ENCODE results near the gene SMC6. TPM values are rescaled to one million over a fixed set of nuclear protein-coding genes. Genes with fewer than 3 reads are reported as not detected.

The SMC6 gene
- total and polyA plus RNA-seq, 10 of the 15 experiments (the other 5 are each of a cell fraction or from before 2014, with no cell fraction given) = 12.8 to 63.8 (median 38.8) TPM

GRCh38 chr2:17620841-17621240, 132.8 kb downstream of the SMC6 start:
- SMC1A ChIA-PET (ENCODE audit: uncharacterized antibody, unreplicated experiment) = interaction anchor here (0.7 kb wide), 1 partner anchor 431 kb away, joined by 6 read pairs; no protein-coding TSS in a partner anchor
- intact Hi-C loops (cut with micrococcal nuclease; ENCODE audit: unreplicated experiment) = no loop called here

More at GRCh38 chr2:17620841-17621240, 132.8 kb downstream of the SMC6 start:
- Histone ChIP-seq H3K27me3 (replicated peaks in 1 of 2; ENCODE audit: control insufficient read depth in 2 of 2, insufficient read depth in 2 of 2, low read length in 1 of 2) (no peaks in the 10 kb centered on the region; a peak in 1 of 4 replicates), H3K4me2 (ENCODE audit: control insufficient read depth, insufficient read depth) (no peak overlapping the region), H3K9ac (ENCODE audit: control insufficient read depth, insufficient read depth, low read length) (no peak overlapping the region), H3K27ac (ENCODE audit: control insufficient read depth, insufficient read depth) (no peak overlapping the region), H3K4me1 (ENCODE audit: control insufficient read depth, insufficient read depth, low read length) (no peaks in the 10 kb centered on the region), H4K20me1 (ENCODE audit: control insufficient read depth, insufficient read depth) (no peaks in the 10 kb centered on the region), H2AFZ (ENCODE audit: control insufficient read depth, low read depth, low read length) (no peak overlapping the region), H3K36me3 (ENCODE audit: control insufficient read depth in 2 of 2, insufficient read depth in 2 of 2, low read length in 1 of 2) (no peaks in the 10 kb centered on the region), H3K79me2 (ENCODE audit: control insufficient read depth, insufficient read depth, low read length) (no peaks in the 10 kb centered on the region), H3K4me3 (no peak overlapping the region), H3K9me3 (replicated peaks; ENCODE audit: control insufficient read depth, insufficient read depth, low read length) (no peaks in the 10 kb centered on the region)
- POLR2A ChIA-PET = no interaction called here
- DNase-seq (ENCODE audit: low read depth, low spot score) = no peak
- BruUV-seq (replicated peaks) = no TSS peak
- RAD21 ChIA-PET (ENCODE audit: unreplicated experiment) = no interaction called here
- no peak for FAIRE-seq
- no peak for ATAC-seq
- TF ChIP-seq ATF7 (IDR thresholded peaks at IDR 0.05; ENCODE audit: low read depth) = no peak
- no peak for TF ChIP-seq PAX8 (IDR thresholded peaks at IDR 0.05)
- TF ChIP-seq EZH2 (IDR thresholded peaks at IDR 0.05; ENCODE audit: borderline replicate concordance, control insufficient read depth, low read depth, low read length) = no peak
- TF ChIP-seq ZBTB40 (IDR thresholded peaks at IDR 0.05; ENCODE audit: borderline replicate concordance) = no peak
- TF ChIP-seq ZSCAN29 (IDR thresholded peaks at IDR 0.05) = no peak
- TF ChIP-seq, protein P1, sequence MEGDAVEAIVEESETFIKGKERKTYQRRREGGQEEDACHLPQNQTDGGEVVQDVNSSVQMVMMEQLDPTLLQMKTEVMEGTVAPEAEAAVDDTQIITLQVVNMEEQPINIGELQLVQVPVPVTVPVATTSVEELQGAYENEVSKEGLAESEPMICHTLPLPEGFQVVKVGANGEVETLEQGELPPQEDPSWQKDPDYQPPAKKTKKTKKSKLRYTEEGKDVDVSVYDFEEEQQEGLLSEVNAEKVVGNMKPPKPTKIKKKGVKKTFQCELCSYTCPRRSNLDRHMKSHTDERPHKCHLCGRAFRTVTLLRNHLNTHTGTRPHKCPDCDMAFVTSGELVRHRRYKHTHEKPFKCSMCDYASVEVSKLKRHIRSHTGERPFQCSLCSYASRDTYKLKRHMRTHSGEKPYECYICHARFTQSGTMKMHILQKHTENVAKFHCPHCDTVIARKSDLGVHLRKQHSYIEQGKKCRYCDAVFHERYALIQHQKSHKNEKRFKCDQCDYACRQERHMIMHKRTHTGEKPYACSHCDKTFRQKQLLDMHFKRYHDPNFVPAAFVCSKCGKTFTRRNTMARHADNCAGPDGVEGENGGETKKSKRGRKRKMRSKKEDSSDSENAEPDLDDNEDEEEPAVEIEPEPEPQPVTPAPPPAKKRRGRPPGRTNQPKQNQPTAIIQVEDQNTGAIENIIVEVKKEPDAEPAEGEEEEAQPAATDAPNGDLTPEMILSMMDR (IDR thresholded peaks at IDR 0.05 in 2 of 3, conservative IDR thresholded peaks at IDR 0.05 in 1 of 3; ENCODE audit: control insufficient read depth in 2 of 3, extremely low read depth in 1 of 3, insufficient read depth in 1 of 3, low read depth in 3 of 3, low read length in 3 of 3) = no peak
- TF ChIP-seq MTA3 (IDR thresholded peaks at IDR 0.05; ENCODE audit: borderline replicate concordance, low read length) = no peak
- TF ChIP-seq IRF3 (IDR thresholded peaks at IDR 0.05) = no peak
- TF ChIP-seq POLR2AphosphoS5 (IDR thresholded peaks at IDR 0.05; ENCODE audit: low read length) = no peak
- no peak for TF ChIP-seq HDAC2 (IDR thresholded peaks at IDR 0.05)
- CTCF ChIA-PET = no interaction called here
- in situ Hi-C loops (cut with MboI) = no loop called here
